GM18858 (cell line): Measurements from ENCODE around the gene TBC1D22A.

Experiments
- ATAC-seq: cut with Tn5 transposase; IDR thresholded peaks from one replicate; pipeline ENCODE4 v1.9.1; 2021; ENCODE audit not compliant: unreplicated experiment

Gene TBC1D22A

GRCh38 chr22:47006433-47006832 lies 244.0 kb downstream of the TBC1D22A start:
- no peak for ATAC-seq

- no peak for ATAC-seq
Measured at GRCh38 chr22:47006869-47007268, 244.4 kb downstream of the TBC1D22A start.

GRCh38 chr22:47007496-47007895 lies 245.0 kb downstream of the TBC1D22A start:
- no peak for ATAC-seq

- no peak for ATAC-seq
Measured at GRCh38 chr22:47008208-47008885, 245.9 kb downstream of the TBC1D22A start.

- ATAC-seq = no peak
Measured at GRCh38 chr22:47009304-47010101, 247.1 kb downstream of the TBC1D22A start.

- ATAC-seq = no peak
Measured at GRCh38 chr22:47010211-47010610, 247.8 kb downstream of the TBC1D22A start.

- no peak for ATAC-seq
Measured at GRCh38 chr22:47011131-47011858, 248.8 kb downstream of the TBC1D22A start.

GRCh38 chr22:47011859-47012258 lies 249.4 kb downstream of the TBC1D22A start:
- no peak for ATAC-seq

- no peak for ATAC-seq
Measured at GRCh38 chr22:47012589-47013370, 250.3 kb downstream of the TBC1D22A start.

- no peak for ATAC-seq
Measured at GRCh38 chr22:47013861-47014635, 251.6 kb downstream of the TBC1D22A start.

- no peak for ATAC-seq
Measured at GRCh38 chr22:47014636-47015345, 252.3 kb downstream of the TBC1D22A start.

GRCh38 chr22:47015589-47016178 lies 253.2 kb downstream of the TBC1D22A start:
- no peak for ATAC-seq

- ATAC-seq = no peak
Measured at GRCh38 chr22:47016631-47017030, 254.2 kb downstream of the TBC1D22A start.

GRCh38 chr22:47017245-47017644 lies 254.8 kb downstream of the TBC1D22A start:
- no peak for ATAC-seq

- ATAC-seq = no peak
Measured at GRCh38 chr22:47018010-47018910, 255.8 kb downstream of the TBC1D22A start.

- ATAC-seq = no peak
Measured at GRCh38 chr22:47019012-47019790, 256.8 kb downstream of the TBC1D22A start.

- ATAC-seq = no peak
Measured at GRCh38 chr22:47020166-47020565, 257.7 kb downstream of the TBC1D22A start.
